Osteocyte (in vitro differentiated cells): ENCODE results near the gene GAMT. TPM values are rescaled to one million over a fixed set of nuclear protein-coding genes. Genes with fewer than 3 reads are reported as not detected.

Experiments used
- DNase-seq: peaks from one replicate; pipeline ENCODE4 v3.0.0; 2021; ENCODE audit warnings: mixed read lengths; ENCODE audit not compliant: unreplicated experiment; ENCODE audit errors: extremely low spot score
- H3K27ac Mint-ChIP-seq: one replicate; pipeline ENCODE4 v1.8.0; 2021; ENCODE audit warnings: mild to moderate bottlenecking, mixed read lengths; ENCODE audit not compliant: unreplicated experiment
- H3K27me3 Mint-ChIP-seq: one replicate; pipeline ENCODE4 v1.8.0; 2021; ENCODE audit warnings: mixed read lengths; ENCODE audit not compliant: unreplicated experiment
- H3K36me3 Mint-ChIP-seq: one replicate; pipeline ENCODE4 v1.8.0; 2021; ENCODE audit warnings: mixed read lengths; ENCODE audit not compliant: unreplicated experiment
- H3K4me1 Mint-ChIP-seq: one replicate; pipeline ENCODE4 v1.8.0; 2021; ENCODE audit warnings: mixed read lengths; ENCODE audit not compliant: unreplicated experiment
- H3K4me3 Mint-ChIP-seq: one replicate; pipeline ENCODE4 v1.8.0; 2021; ENCODE audit warnings: mild to moderate bottlenecking, moderate library complexity, mixed read lengths; ENCODE audit not compliant: unreplicated experiment
- H3K9me3 Mint-ChIP-seq: one replicate; pipeline ENCODE4 v1.8.0; 2021; ENCODE audit warnings: mixed read lengths; ENCODE audit not compliant: unreplicated experiment
- total RNA-seq: library from RNA; stranded (reverse); gene quantifications from 2 replicates; pipeline ENCODE4 v1.2.1, GENCODE V29; 2021
- TF ChIP-seq, protein P1 (sequence below): fragments of 200-600 bp; sonication (generic); IDR thresholded peaks from 2 replicates; pipeline ENCODE4 v1.5.0; 2021; ENCODE audit warnings: antibody characterized with exemption, mild to moderate bottlenecking, moderate library complexity

GAMT gene
- total RNA-seq, 1 donor from 2014 or later, result 35.3 TPM

GRCh38 chr19:1423436-1424191 is 22.3 kb upstream of the GAMT start:
- Mint-ChIP-seq H3K4me1 (peaks cover 3% of the 10 kb centered on the region), H3K27ac (no peak overlapping the region), H3K9me3 (no peaks in the 10 kb centered on the region), H3K4me3 (no peak overlapping the region), H3K27me3 (no peaks in the 10 kb centered on the region), H3K36me3 (peaks cover 25% of the 10 kb centered on the region)
- TF ChIP-seq, protein P1, sequence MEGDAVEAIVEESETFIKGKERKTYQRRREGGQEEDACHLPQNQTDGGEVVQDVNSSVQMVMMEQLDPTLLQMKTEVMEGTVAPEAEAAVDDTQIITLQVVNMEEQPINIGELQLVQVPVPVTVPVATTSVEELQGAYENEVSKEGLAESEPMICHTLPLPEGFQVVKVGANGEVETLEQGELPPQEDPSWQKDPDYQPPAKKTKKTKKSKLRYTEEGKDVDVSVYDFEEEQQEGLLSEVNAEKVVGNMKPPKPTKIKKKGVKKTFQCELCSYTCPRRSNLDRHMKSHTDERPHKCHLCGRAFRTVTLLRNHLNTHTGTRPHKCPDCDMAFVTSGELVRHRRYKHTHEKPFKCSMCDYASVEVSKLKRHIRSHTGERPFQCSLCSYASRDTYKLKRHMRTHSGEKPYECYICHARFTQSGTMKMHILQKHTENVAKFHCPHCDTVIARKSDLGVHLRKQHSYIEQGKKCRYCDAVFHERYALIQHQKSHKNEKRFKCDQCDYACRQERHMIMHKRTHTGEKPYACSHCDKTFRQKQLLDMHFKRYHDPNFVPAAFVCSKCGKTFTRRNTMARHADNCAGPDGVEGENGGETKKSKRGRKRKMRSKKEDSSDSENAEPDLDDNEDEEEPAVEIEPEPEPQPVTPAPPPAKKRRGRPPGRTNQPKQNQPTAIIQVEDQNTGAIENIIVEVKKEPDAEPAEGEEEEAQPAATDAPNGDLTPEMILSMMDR, result no peak
- no peak for DNase-seq

GRCh38 chr19:1422943-1423342 is 21.6 kb upstream of the GAMT start:
- no peak for DNase-seq
- Mint-ChIP-seq H3K27me3 (no peaks in the 10 kb centered on the region), H3K27ac (no peak overlapping the region), H3K4me1 (peaks cover 3% of the 10 kb centered on the region), H3K4me3 (no peak overlapping the region), H3K9me3 (no peaks in the 10 kb centered on the region), H3K36me3 (peaks cover 25% of the 10 kb centered on the region)
- TF ChIP-seq, protein P1, result no peak

DNA sequence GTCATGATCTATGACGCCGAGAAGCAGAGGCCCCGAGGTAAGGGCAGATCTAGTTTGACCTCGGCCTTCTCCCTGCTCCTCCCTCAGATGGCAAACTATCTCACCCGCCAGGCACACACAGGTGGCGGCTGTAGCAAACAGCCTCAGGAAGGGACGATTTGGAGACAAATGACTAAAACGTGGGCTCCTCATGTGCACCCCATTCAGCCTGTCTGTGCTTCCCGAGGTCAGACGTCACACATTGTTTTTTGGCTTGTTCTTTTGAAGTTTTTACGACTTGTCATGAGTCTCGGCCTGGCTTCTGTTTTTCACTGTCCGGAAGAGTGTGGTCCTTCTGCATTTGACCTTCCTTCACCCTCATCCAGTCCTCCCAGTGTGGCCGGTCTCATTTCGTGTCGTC is 21.0 kb upstream of the GAMT start:
- no peaks in the 10 kb centered on the region for H3K27me3 Mint-ChIP-seq
- no peak for DNase-seq
- H3K36me3 Mint-ChIP-seq, result peaks cover 27% of the 10 kb centered on the region
- H3K4me3 Mint-ChIP-seq, result no peak overlapping the region
- TF ChIP-seq, protein P1, result no peak
- no peaks in the 10 kb centered on the region for H3K9me3 Mint-ChIP-seq
- H3K4me1 Mint-ChIP-seq, result peaks cover 7% of the 10 kb centered on the region
- no peak overlapping the region for H3K27ac Mint-ChIP-seq

DNA sequence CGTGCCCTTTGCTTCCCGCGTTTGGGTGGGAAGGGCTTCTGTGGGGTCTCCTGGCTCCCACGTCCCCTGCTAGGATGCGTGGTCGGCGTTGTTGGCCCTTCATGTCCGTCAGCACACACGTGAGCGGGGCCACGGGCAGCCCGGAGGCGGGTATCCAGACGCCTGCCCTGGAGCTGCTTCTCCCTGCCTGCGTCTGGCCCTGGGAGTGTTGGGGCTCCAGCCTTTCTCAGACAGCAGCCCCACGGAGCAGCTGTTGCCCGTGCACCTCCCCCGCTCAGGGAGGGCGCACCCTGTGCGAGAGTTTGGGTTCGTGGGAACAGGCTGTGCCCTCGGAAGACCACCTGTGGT is 20.6 kb upstream of the GAMT start:
- H3K36me3 Mint-ChIP-seq, result peaks cover 27% of the 10 kb centered on the region
- TF ChIP-seq, protein P1, result no peak
- no peak overlapping the region for H3K27ac Mint-ChIP-seq
- no peak for DNase-seq
- H3K4me3 Mint-ChIP-seq, result no peak overlapping the region
- H3K9me3 Mint-ChIP-seq, result no peaks in the 10 kb centered on the region
- H3K4me1 Mint-ChIP-seq, result peaks cover 11% of the 10 kb centered on the region
- H3K27me3 Mint-ChIP-seq, result no peaks in the 10 kb centered on the region

GRCh38 chr19:1421218-1421957 is 20.0 kb upstream of the GAMT start:
- no peak for DNase-seq
- Mint-ChIP-seq H3K9me3 (no peaks in the 10 kb centered on the region), H3K4me3 (no peak overlapping the region), H3K36me3 (peaks cover 27% of the 10 kb centered on the region), H3K27me3 (no peaks in the 10 kb centered on the region), H3K4me1 (peaks cover 16% of the 10 kb centered on the region), H3K27ac (no peak overlapping the region)
- TF ChIP-seq, protein P1, result no peak
